Stimulated activated CD8-positive, alpha-beta memory T cell treated with anti-CD3 and anti-CD28 coated beads, Interleukin-15, amount 100 ng/mL, for 48 hours (primary cell): ENCODE data around the gene RAB11FIP3.

Experiments
- DNase-seq, 2 donors: peaks; one replicate each; pipeline ENCODE4 v3.0.0-alpha.2; 2020; ENCODE audit warnings: low read depth in 2 of 2

RAB11FIP3 gene

DNA sequence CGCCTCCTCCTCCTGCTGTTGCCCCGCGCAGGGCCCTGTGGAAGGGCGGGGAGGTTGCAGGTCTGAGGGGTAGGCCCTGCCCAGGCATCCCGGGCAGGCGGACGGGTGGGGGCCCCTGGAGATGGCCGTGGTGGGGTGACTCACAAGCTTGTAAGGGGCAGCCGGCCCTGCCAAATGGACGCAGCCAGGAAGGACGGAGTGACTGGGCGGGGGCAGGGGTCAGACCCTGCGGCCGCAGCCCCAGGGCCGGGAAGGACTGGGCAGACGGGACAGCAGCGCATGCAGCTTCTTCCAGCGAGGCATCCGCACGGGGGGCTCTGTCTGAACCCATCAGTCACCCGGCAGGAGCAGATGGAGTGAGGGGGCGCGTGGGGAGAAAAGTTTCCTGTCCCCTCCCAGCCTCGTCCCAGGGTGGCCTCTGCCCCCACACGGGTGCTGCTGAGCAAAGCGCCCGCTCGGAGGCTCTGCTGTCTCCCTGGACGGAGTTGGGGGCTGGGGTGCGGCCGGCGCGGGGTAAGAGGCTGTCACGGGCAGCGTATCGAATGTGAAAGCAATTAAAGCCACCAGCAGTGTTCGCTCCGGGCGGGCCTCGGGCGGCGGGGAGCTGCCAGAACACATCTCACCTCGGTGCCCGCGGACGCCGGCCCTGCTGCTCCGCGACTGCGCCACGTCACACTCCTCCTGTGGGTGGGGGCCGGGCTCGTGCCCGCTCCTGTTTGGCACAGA, 129.4 kb downstream of the RAB11FIP3 start:
- DNase-seq, result no peak

DNA sequence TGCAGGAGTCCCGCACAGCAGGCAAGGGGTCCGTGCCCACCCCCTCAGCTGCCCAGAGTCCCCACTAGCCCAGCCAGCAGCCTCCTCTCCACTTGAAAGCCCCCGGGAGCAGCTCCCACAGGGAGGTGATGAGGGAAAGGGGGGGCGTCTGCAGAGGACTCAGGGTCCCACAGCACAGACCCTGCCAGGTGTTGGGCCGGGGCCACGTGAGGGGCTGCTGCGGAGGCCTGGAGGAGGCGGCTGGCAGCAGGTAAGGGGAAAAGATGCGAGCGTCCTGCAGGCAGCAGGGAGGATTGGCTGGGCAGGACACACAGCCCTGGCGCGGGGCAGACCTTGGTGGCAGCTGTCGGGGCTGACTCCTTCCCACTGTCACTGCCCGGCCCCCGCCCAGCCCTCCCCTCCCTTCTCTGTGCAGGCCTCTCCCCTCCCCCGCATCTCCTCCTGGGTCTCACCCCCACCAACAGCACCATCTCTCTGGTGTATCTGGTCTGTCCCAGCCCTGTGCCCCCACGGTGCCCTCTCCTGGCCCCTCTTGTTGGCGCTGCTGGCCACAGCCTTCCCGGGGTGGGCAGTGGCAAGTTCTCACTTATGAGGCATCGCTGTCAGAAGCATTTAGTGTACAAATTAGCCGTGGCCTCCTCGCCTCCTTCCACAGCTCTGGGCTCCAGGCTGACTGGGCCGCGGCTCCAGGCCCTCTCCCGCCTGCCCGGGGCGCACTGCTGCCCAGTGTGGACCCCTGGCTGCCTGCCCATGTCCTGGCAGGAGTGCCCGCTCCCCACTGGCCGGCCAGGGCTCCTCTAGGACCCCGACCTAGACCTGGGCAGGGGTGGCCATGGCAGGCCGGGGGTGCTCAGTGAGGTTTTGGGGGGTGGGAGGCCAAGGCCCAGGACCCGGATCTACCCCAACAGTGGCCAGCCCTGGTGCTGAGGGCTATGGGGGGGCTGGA, 130.4 kb downstream of the RAB11FIP3 start:
- DNase-seq, result no peak

DNA sequence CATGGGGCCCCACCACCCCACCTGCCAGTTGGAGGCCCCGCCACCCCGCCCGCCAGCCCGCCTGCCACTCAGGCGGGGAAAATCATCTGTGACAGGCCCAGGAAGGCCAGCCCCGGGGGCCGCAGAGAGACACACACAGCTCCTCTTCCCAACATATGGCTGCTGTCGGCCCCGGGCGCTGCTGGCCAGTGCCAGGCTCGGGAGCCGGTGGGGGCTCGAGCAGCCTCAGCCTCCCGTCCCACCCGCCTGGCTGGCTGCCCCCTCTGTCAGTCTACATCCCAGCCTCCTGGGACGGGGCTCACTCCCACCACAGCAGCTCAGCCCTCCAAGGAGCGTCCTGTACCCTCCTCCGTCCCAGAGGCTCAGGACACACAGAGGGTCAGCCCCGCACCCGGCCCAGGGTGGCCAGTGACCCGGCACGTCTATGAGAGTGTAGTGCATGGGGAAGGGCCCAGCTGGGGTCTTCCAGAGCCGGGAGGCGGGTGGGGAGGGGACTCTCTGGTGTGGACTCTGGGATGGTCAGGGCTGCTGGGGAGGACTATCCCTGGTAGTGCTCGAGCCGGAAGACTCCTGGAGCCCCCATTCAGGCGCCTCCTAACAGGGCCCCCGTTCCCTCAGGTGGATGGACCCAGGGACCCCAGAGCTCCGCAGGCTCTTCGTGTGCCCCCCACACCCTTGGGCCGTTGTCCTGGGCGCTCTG, 131.2 kb downstream of the RAB11FIP3 start:
- DNase-seq, result no peak

DNA sequence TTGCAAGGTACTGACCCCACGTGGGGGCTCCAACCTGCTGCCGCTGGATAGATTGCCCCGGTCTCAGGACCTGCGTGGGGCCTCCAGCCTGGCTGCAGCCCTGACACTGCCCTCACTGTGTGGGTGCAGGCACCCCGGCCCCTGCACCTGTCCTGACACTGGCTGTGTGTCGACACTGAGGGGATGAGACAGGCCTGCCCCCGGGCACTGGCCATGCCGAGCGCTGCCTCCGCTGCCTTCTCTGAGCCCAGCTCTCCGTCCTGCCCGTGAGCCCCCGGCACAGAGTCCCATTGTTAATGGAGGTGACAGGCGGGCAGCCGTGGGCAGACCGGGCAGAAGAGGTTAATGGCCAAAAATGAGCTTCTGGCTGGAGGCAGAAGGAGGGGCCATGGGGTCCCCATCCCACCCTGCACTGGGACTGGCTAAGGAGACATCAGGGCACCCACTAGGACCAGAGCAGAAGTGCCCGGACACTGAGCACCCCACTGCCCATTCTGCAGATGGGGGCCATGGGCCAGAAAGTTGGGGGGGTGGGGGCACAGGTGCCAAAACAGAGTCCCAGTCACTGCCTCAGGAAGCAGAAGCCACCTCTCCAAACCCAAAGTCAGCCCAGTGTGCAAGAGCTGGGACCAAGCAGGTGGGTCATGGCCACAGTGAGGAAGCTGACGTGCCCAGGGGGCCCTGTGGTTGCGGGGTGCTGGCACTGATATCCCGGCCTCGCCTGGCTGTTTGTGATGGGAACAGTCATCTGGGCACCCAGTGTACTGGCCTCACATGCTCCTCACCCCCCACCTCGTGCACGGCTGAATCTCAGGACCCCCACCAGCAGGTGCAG, 132.2 kb downstream of the RAB11FIP3 start:
- DNase-seq, result no peak

DNA sequence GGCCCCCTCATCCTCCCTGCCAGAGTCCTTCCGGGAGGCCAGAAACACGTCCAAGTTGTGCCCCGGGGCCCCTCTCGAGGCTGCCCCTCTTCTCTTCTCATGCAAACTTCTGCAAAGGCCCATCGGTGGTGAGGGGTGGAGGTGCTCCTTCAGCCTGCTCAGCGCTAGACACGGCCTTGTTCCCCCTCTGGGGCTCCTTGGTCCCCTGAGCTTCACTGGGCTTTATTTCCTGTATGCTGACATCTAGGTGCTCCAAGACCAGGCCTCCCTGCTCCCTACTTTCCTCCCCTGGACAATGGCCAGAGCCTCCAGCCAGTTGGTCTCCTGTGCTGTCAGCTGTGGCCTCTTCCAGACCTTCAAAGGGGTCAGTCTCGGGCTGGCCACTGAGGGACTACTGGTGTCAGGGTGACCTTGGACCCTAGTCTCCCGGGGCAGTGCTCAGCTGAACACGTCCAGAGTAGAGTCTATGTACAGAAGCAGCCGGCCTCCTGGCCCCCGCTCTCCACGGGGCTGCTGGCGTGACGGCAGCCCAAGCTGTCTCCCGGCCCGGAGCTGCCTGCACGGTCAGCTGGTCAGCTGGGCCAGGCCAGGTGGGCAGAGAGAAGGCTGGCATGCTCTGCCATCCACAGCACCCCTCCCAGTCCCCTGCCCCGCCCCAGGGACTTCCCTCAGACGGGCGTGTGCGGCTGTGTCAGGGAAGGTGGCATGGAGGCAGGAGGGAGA, 133.0 kb downstream of the RAB11FIP3 start:
- no peak for DNase-seq

DNA sequence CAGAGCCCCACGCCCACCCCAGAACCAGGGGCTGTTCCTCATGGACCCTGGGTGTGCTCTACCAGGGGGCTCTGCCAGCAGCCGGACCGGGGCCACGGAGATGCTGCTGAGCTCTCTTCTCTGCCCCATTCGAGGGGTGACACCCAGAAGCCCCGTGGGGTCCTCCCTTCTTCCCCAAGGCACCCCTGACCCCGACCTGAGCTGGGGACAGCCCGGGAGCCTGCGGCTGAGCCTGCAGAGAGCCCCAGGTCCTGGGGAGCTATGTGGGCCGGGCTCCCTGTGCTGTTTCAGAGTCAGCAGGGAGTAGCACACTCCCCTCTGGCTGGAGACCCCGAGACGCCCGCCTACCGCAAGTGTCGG, 133.6 kb downstream of the RAB11FIP3 start:
- DNase-seq, result no peak

DNA sequence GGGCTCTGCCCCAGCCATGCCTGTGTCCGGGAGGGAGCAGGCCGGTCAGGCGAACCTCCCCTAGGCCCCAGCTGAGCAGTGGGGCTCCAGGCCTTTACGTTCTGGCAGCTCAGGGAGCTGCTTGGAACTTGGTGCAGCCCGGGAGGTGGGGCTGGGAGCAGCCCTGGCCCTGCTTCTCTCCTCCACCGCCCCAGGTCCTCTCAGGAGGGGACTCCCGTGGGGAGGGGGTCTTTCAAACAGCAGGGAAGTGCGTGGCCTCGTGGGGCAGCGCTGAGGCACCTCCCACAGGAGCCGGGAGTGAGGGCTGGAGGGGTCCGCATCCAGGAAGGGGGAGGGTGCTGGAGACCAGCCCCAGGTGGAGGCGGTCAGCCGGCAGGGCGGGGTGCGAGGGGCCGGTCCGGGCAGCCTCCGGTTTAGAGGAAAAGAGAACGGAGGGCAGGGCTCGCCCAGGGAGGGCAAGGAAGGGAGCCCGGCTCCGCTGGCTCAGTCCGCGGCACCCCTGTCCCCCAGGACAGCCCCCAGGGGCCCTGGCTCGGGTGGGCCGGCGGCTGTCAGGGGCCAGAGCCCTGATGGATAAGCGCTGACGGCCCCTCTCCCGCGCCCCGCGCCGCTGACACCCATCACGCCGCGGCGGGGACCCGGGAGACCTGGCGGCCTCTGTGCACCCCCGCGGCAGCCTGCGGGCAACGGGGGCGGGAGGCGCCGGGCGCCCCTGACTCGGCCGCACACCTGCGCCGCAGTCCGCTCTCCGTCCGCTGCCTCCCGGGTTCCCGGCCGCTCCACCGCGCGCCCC, 134.2 kb downstream of the RAB11FIP3 start:
- DNase-seq, result no peak

DNA sequence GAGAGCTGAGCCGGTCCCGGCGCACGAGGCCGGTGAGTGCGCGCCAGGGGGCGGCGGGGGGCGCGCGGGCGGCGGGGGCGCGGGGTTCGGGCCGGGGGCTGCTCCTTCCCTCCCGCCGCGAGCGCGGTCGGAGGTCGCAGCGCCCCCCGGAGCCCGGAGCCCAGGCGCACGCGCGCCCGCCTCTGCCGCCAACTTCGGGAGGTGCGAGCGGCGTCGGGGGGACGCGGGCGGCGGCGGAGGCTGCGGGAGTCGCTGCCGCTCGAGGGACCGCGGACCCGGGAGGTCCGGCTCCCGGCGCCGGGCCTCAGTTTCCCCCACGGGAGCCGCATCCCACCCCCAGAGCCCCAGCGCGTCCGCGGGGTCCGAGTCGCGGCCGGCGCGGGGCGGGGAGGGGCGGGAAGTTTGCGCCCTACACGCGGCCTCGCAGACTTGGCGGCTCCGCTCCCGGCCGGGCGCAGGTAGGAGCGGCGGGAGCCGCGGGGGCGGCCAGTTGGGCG, 134.8 kb downstream of the RAB11FIP3 start, which contains the start of gene PRR35:
PRR35 (plus strand) TSS at position 191 of the 497 bp plus-strand sequence. CDS start 2,901 bp downstream, outside the sequence.
- DNase-seq, result no peak

DNA sequence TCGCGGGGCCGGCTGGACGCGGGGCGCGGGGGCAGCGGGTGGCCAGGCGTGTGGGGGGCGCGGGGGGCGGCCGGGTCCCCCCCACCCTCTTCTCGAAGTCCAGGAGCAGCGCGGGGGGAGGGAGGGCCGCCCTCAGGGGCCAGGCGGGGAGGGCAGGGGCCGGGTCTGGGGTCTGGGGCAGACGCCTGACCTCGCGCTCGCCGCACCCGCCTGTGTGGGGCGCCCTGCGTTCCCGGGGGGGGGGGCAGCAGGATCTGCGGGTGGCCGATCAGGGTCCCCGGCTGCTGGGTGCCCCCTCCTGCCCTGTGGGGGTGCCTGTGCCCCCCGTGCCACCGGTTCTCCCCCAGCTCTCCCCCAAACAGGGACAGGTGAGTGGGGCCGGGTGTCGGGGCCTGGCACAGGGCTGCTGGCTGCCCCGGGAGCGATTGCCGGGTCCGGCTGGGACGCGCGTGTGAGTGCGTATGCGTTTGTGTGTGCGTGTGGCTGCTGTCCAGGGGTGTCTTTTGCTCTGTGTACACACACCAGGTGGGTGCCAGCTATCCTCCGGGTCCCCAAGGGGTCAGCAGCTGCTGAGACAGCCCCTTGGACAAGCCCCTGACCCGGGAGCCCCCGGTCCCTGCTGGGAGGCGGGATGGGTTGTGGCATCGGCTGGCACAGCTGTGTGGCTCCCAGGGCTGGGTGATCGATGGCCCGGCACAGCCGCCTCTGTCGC, 135.4 kb downstream of the RAB11FIP3 start:
- DNase-seq, result no peak

DNA sequence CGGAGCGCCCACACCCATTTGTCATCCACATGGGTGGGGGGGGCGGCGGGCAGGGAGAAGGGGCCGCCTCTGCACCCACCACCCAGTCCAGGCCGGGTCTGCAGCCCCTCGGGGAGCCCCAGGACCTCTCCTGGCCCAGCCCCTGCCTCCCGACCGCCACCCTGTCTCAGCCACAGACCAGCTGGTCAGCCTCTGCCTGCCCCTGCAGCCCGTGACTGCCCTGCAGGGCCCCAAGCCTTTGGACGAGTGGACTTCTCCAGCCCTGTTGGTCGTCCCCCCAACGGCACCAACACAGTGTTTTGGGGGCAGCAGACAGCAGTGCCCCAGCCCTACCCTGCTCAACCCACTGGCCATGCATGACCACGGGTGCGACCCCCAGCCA, 136.0 kb downstream of the RAB11FIP3 start:
- DNase-seq, result no peak

DNA sequence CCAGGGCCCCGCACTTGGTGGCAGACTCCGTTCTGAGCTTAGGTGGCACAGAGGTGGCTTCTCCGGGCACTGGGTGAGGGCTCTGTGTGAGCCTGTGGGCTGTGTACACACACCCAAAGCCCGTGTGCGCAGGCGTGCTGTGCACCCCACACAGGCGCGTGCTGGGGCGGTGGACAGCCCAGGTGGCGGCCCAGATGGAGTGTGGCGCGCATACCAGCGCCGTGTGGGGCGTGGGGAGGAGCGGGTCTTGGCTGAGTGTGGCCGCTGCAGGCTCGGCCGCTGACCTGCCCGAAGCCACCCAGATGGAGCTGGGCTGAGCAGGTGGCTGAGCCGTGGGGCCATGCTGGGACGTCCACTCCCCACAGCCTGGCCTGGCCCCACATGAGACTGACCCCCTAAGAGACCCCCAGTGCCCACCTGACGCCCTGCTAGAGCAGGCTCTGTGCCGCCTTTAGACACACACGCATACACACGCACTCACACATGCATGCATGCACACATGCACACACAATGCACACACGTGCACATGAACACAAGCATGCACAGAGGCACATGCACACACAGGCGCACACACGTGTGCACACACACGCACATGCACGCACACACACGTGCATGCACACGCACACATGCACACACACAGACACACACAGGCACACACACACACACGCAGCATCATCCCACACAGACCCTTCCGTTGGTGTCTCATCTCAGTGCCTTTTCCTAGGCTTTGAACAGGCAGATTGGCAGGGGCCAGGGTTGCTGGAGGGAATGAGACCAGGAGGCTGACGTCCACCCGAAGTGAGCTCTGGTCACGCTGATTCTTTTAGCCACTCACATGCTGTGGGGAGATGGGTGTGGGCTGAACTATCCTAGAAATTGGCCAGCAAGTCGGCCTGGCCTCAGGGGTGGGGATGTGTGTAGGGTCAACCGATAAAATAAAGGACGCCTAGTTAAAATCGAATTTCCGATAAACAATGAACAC, 136.8 kb downstream of the RAB11FIP3 start:
- no peak for DNase-seq

DNA sequence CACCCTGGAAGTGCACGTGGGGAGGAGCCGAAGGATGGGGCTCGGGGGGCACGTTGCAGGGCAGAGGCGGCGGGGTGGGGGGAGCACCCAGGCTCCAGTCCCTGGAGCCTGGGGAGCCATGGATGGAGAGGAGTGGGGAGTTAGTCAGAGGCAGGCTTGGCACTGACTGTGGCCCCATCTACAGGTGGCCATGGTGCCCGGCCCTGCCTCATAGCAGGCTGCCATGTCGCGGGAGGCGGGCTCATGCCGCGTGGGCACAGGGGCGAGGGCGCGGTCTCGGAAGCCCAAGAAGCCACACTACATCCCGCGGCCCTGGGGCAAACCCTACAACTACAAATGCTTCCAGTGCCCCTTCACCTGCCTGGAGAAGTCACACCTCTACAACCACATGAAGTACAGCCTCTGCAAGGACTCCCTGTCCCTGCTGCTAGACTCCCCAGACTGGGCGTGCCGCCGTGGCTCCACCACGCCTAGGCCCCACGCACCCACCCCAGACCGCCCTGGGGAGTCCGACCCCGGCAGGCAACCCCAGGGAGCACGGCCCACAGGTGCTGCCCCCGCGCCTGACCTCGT, 137.7 kb downstream of the RAB11FIP3 start:
- DNase-seq, result no peak

DNA sequence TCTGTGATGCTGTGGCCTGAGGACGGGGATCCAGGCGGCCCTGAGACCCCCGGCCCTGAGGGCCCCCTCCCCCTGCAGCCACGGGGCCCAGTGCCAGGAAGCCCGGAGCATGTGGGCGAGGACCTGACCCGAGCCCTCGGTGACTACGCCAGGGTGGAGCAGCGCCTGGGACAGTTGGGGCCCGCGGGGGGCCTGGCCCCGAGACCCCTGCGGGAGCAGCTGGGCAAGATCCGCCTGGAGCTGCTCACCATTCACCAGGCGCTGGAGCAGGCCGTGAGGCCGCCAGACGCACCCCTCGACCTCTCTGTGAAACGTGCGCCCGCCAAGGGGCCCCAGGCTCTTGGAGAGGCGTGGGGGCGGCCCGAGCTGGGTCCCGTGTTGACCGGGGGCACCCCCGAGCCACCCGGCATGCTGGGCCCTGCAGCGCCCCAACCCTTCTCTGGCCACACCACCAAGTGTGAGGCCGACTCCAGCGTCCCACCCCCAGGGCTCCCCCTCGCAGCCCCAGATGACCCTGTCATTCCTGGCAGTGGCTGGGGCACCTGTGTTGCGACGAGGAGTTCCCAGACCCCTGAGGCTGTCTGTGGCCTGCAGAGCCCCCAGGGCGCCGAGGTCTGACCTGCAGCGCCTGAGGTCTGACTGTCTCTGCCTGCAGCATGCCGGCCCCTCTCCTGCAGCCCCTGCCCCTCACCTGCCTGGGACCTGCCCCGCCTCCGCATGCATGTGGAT, 139.4 kb downstream of the RAB11FIP3 start:
- no peak for DNase-seq

DNA sequence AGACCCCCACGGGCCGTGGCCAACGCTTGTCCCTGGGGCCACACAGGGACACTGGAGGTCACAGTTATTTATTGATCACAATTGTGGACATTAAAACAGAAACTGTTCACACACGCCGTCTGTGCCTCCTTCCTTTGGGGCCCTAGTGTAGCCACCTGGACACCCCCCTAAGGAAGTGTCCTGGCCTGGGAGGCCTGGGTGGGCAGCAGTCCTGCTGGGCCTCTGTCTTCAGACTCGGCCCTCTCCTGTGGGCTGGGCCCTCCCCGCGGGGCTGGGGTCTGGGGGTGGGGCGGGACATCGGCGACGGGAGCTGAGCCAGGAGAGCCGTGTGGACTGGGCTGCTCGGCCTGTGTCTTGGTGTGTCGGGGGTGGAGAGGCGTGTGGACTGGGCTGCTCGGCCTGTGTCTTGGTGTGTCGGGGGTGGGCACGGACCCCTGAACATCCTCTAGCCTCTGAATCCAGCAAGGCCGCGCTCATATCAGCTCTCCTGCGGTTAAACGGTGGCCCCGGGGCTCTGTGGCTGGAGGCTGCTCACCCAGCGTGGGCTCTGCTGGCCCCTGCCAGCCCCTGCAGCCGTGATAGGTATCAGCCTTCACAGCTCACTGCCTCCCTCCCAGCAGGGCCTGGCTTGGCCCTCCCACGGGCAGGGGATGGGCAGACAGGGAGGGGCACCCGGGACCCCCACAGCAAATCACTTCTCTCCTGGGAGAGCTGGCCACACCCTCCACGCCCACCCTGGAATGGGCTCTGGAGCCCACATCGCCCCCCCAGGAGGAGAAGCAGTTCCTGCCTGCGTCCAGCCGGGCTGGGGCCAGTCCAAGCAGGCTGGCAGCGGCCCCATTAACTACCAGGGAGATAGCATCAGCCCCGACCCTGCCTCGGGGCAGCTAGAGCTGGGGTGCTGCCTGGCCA, 140.2 kb downstream of the RAB11FIP3 start:
- no peak for DNase-seq

DNA sequence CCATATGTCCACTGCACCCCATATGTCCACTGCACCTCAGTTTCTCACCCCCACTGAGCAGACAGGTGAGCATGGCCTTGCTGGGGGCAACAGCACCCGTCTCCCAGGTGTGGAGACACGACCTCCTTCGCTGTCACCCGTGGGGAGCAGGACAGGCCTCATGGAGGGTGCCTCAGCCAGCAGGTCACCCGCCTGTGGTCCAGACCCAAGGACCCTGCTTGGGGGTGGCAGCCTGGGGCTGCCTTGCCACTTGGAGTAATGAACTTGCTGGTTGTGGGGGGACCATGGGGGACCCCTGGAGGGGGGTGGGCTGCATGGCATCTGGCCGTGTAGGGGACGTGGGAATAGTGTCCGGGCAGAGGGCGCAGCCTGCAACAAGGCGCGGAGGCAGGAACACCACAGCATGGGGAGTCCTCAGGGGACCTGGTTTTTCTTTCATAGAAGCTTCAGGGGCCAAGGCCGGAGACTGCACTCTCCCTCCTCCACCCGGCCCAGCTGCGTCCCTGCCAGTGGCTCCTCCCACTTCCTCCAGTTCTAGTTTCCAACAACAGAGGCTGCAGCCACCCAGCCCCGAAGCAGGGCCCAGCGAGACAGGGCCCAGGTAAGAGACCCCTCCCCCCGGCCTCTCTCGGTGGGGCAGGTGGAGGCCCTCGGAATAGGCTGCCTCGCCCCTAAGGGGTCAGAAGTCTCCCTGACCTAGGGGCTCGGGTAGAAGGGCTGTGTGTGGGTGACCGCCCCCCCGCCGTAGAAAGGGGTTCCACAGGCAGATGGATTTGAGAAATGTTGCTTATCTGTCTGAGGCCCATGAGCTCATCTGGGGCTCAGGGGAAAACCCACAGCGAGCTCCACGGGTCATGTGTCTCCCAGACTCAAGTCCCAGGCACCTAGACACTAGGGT, 141.3 kb downstream of the RAB11FIP3 start, which contains the start of gene NHLRC4:
NHLRC4 (plus strand) TSS at position 531 of the 898 bp plus-strand sequence. CDS start 1,043 bp downstream, outside the sequence.
- DNase-seq, result peak in 1 of 2 donors; percentile 33
